ENCODE results near the gene WDR70.

The WDR70 gene

GRCh38 chr5:37740331-37741066 is 361.4 kb downstream of the WDR70 start:
- Histone ChIP-seq H3F3A (ENCODE audit: low read depth) (no peaks in the 10 kb centered on the region), H3K4me3 (ENCODE audit: low read length, poor library complexity, severe bottlenecking) (no peak overlapping the region), H3K9me3 (ENCODE audit: insufficient read depth, low read depth, low read length) (no peaks in the 10 kb centered on the region), H3K9me2 (replicated peaks; ENCODE audit: low read depth, low read length) (no peaks in the 10 kb centered on the region), H3K4me1 (ENCODE audit: insufficient read depth, low read length, poor library complexity, severe bottlenecking) (no peaks in the 10 kb centered on the region), H3K4me2 (ENCODE audit: low read depth, low read length, poor library complexity, severe bottlenecking) (no peak overlapping the region), H3K79me2 (ENCODE audit: insufficient read depth, low read length) (no peaks in the 10 kb centered on the region), H3K27me3 (ENCODE audit: insufficient read depth, low read length, poor library complexity, severe bottlenecking) (no peaks in the 10 kb centered on the region), H4K20me1 (ENCODE audit: insufficient read depth, low read length, poor library complexity, severe bottlenecking) (no peaks in the 10 kb centered on the region), H3K36me3 (ENCODE audit: insufficient read depth, low read length) (peaks cover 10% of the 10 kb centered on the region; the same call in 1 of the 2 replicates), H3K9ac (ENCODE audit: low read depth, low read length, poor library complexity, severe bottlenecking) (no peak overlapping the region), H2AFZ (ENCODE audit: low read length) (no peak overlapping the region)
- TF ChIP-seq CTCF (conservative IDR thresholded peaks at IDR 0.05; ENCODE audit: low read length) (no peak), EZH2phosphoT487 (IDR thresholded peaks at IDR 0.05; ENCODE audit: borderline replicate concordance) (no peak)

DNA sequence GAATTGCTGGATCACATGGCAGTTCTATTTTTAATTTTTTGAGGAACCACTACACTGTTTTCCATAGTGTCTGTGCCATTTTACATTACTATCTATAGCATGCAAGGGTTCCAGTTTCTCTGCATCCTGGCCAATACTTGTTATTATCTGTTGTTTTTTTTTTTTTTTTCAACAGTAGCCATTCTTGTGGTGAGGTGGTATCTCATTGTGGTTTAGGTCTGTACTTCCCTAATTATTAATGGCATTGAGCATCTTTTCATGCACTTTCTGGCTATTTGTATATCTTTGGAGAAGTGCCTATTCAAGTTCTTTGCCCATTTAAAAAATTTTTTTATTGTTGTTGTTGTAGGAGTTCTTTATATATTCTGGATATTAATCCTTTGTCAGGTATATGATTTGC is 363.0 kb downstream of the WDR70 start:
- H3K9me3 ChIP-seq (ENCODE audit: insufficient read depth, low read depth, low read length), result no peaks in the 10 kb centered on the region
- H3K4me2 ChIP-seq (ENCODE audit: low read depth, low read length, poor library complexity, severe bottlenecking), result no peak overlapping the region
- no peak overlapping the region for H2AFZ ChIP-seq (ENCODE audit: low read length)
- H3K9me2 ChIP-seq (replicated peaks; ENCODE audit: low read depth, low read length), result no peaks in the 10 kb centered on the region
- no peaks in the 10 kb centered on the region for H3K4me1 ChIP-seq (ENCODE audit: insufficient read depth, low read length, poor library complexity, severe bottlenecking)
- H3K79me2 ChIP-seq (ENCODE audit: insufficient read depth, low read length), result no peaks in the 10 kb centered on the region
- no peaks in the 10 kb centered on the region for H3F3A ChIP-seq (ENCODE audit: low read depth)
- TF ChIP-seq EZH2phosphoT487 (IDR thresholded peaks at IDR 0.05; ENCODE audit: borderline replicate concordance), result no peak
- no peak for TF ChIP-seq CTCF (conservative IDR thresholded peaks at IDR 0.05; ENCODE audit: low read length)
- H4K20me1 ChIP-seq (ENCODE audit: insufficient read depth, low read length, poor library complexity, severe bottlenecking), result no peaks in the 10 kb centered on the region
- no peaks in the 10 kb centered on the region for H3K27me3 ChIP-seq (ENCODE audit: insufficient read depth, low read length, poor library complexity, severe bottlenecking)
- peaks cover 10% of the 10 kb centered on the region; the same call in 1 of the 2 replicates for H3K36me3 ChIP-seq (ENCODE audit: insufficient read depth, low read length)
- H3K9ac ChIP-seq (ENCODE audit: low read depth, low read length, poor library complexity, severe bottlenecking), result no peak overlapping the region
- H3K4me3 ChIP-seq (ENCODE audit: low read length, poor library complexity, severe bottlenecking), result no peak overlapping the region

DNA sequence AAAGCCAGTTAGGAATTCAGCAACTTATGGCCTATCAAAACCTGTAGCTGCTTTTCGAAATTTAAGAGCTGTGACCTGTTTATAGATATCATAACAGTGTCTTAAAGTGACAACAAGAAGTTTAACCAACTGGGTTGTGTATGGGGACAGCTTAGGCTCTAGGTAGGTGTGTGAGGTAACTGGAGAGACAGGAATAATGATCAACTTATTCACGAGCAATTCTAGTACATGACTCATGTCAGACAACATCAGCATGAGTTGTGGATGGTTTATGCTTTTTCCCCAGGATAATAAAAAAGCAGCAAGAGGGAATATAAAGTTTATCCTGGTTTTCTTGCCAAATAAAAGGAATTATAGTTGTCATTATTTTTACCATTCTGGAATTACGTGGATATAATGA is 372.1 kb downstream of the WDR70 start:
- no peak overlapping the region for H3K4me2 ChIP-seq (ENCODE audit: low read depth, low read length, poor library complexity, severe bottlenecking)

More for the DNA sequence above, 372.1 kb downstream of the WDR70 start:
- no peaks in the 10 kb centered on the region for H3K27me3 ChIP-seq (ENCODE audit: insufficient read depth, low read length, poor library complexity, severe bottlenecking)
- H2AFZ ChIP-seq (ENCODE audit: low read length), result no peak overlapping the region
- H3K4me3 ChIP-seq (ENCODE audit: low read length, poor library complexity, severe bottlenecking), result no peak overlapping the region
- no peak overlapping the region for H3K9ac ChIP-seq (ENCODE audit: low read depth, low read length, poor library complexity, severe bottlenecking)
- H3K9me3 ChIP-seq (ENCODE audit: insufficient read depth, low read depth, low read length), result no peaks in the 10 kb centered on the region
- TF ChIP-seq CTCF (conservative IDR thresholded peaks at IDR 0.05; ENCODE audit: low read length), result no peak
- TF ChIP-seq EZH2phosphoT487 (IDR thresholded peaks at IDR 0.05; ENCODE audit: borderline replicate concordance), result no peak
- no peaks in the 10 kb centered on the region for H4K20me1 ChIP-seq (ENCODE audit: insufficient read depth, low read length, poor library complexity, severe bottlenecking)
- no peaks in the 10 kb centered on the region; the same call in 1 of the 2 replicates for H3K36me3 ChIP-seq (ENCODE audit: insufficient read depth, low read length)
- no peaks in the 10 kb centered on the region for H3F3A ChIP-seq (ENCODE audit: low read depth)
- no peaks in the 10 kb centered on the region for H3K9me2 ChIP-seq (replicated peaks; ENCODE audit: low read depth, low read length)
- no peaks in the 10 kb centered on the region for H3K79me2 ChIP-seq (ENCODE audit: insufficient read depth, low read length)
- H3K4me1 ChIP-seq (ENCODE audit: insufficient read depth, low read length, poor library complexity, severe bottlenecking), result no peaks in the 10 kb centered on the region

Data from Loucy (cell line).